Measurements from ENCODE around the gene CAMK2B. TPM values are rescaled to one million over a fixed set of nuclear protein-coding genes. Genes with fewer than 3 reads are reported as not detected.

The CAMK2B gene
- total RNA-seq (2012; rRNA removed) = 0.25 and 0.44 TPM in 2 replicates

GRCh38 chr7:44325201-44325671 lies at the start of gene CAMK2B:
CAMK2B (minus strand) TSS chr7:44325594; CDS start chr7:44325421, 173 bp downstream.
- Histone ChIP-seq H3K27me3 (ENCODE audit: control insufficient read depth, insufficient read depth, low read length) (peaks cover 64% of the 10 kb centered on the region), H3K4me1 (ENCODE audit: control insufficient read depth, insufficient read depth, low read length) (no peaks in the 10 kb centered on the region)

GRCh38 chr7:44374007-44374763 lies 48.8 kb upstream of the CAMK2B start:
- no peak overlapping the region for H3K4me3 ChIP-seq (ENCODE audit: low read length)
- no peak overlapping the region for H3K9ac ChIP-seq (ENCODE audit: low read depth, low read length)
- no peaks in the 10 kb centered on the region for H3K9me3 ChIP-seq (replicated peaks; ENCODE audit: low read length)
- H3K4me1 ChIP-seq (ENCODE audit: control insufficient read depth, insufficient read depth, low read length) = peaks cover 38% of the 10 kb centered on the region
- no peaks in the 10 kb centered on the region for H3K36me3 ChIP-seq (ENCODE audit: insufficient read depth, low read length)
- H3K27me3 ChIP-seq (ENCODE audit: control insufficient read depth, insufficient read depth, low read length) = no peaks in the 10 kb centered on the region
- H3K4me2 ChIP-seq (ENCODE audit: low read length) = no peak overlapping the region

More at GRCh38 chr7:44325201-44325671, at the start of gene CAMK2B:
- peak within 1 kb of the TSS; percentile 56 for H3K4me3 ChIP-seq (ENCODE audit: low read length)
- H3K36me3 ChIP-seq (ENCODE audit: insufficient read depth, low read length) = no peaks in the 10 kb centered on the region
- no peak within 1 kb of the TSS for H3K9ac ChIP-seq (ENCODE audit: low read depth, low read length)
- peak within 1 kb of the TSS; percentile 75 for H3K4me2 ChIP-seq (ENCODE audit: low read length)
- H3K9me3 ChIP-seq (replicated peaks; ENCODE audit: low read length) = no peaks in the 10 kb centered on the region

GRCh38 chr7:44373418-44373740 lies 48.0 kb upstream of the CAMK2B start:
- Histone ChIP-seq H3K27me3 (ENCODE audit: control insufficient read depth, insufficient read depth, low read length) (no peaks in the 10 kb centered on the region), H3K9ac (ENCODE audit: low read depth, low read length) (no peak overlapping the region), H3K4me1 (ENCODE audit: control insufficient read depth, insufficient read depth, low read length) (peaks cover 37% of the 10 kb centered on the region), H3K4me2 (ENCODE audit: low read length) (peak overlapping the region; percentile 12), H3K9me3 (replicated peaks; ENCODE audit: low read length) (no peaks in the 10 kb centered on the region), H3K36me3 (ENCODE audit: insufficient read depth, low read length) (no peaks in the 10 kb centered on the region), H3K4me3 (ENCODE audit: low read length) (no peak overlapping the region)

- peaks cover 37% of the 10 kb centered on the region for H3K4me1 ChIP-seq (ENCODE audit: control insufficient read depth, insufficient read depth, low read length)
- no peaks in the 10 kb centered on the region for H3K36me3 ChIP-seq (ENCODE audit: insufficient read depth, low read length)
- H3K9ac ChIP-seq (ENCODE audit: low read depth, low read length) = peak overlapping the region; percentile 45
- no peak overlapping the region for H3K4me3 ChIP-seq (ENCODE audit: low read length)
- no peaks in the 10 kb centered on the region for H3K27me3 ChIP-seq (ENCODE audit: control insufficient read depth, insufficient read depth, low read length)
- H3K9me3 ChIP-seq (replicated peaks; ENCODE audit: low read length) = no peaks in the 10 kb centered on the region
- peak overlapping the region; percentile 63 for H3K4me2 ChIP-seq (ENCODE audit: low read length)
These were observed 47.4 kb upstream of the CAMK2B start for GRCh38 chr7:44372560-44373417.

GRCh38 chr7:44368885-44369284 lies 43.5 kb upstream of the CAMK2B start:
- Histone ChIP-seq H3K27me3 (ENCODE audit: control insufficient read depth, insufficient read depth, low read length) (no peaks in the 10 kb centered on the region), H3K9ac (ENCODE audit: low read depth, low read length) (no peak overlapping the region), H3K9me3 (replicated peaks; ENCODE audit: low read length) (no peaks in the 10 kb centered on the region), H3K36me3 (ENCODE audit: insufficient read depth, low read length) (no peaks in the 10 kb centered on the region), H3K4me3 (ENCODE audit: low read length) (peak overlapping the region; percentile 1), H3K4me1 (ENCODE audit: control insufficient read depth, insufficient read depth, low read length) (peaks cover 35% of the 10 kb centered on the region), H3K4me2 (ENCODE audit: low read length) (peak overlapping the region; percentile 4)

- Histone ChIP-seq H3K9ac (ENCODE audit: low read depth, low read length) (no peak overlapping the region), H3K27me3 (ENCODE audit: control insufficient read depth, insufficient read depth, low read length) (no peaks in the 10 kb centered on the region), H3K4me2 (ENCODE audit: low read length) (peak overlapping the region; percentile 4), H3K36me3 (ENCODE audit: insufficient read depth, low read length) (no peaks in the 10 kb centered on the region), H3K4me3 (ENCODE audit: low read length) (peak overlapping the region; percentile 1), H3K4me1 (ENCODE audit: control insufficient read depth, insufficient read depth, low read length) (peaks cover 30% of the 10 kb centered on the region), H3K9me3 (replicated peaks; ENCODE audit: low read length) (no peaks in the 10 kb centered on the region)
These were observed 43.1 kb upstream of the CAMK2B start for GRCh38 chr7:44368455-44368854.

- Histone ChIP-seq H3K9me3 (replicated peaks; ENCODE audit: low read length) (no peaks in the 10 kb centered on the region), H3K4me3 (ENCODE audit: low read length) (no peak overlapping the region), H3K4me1 (ENCODE audit: control insufficient read depth, insufficient read depth, low read length) (peaks cover 21% of the 10 kb centered on the region), H3K9ac (ENCODE audit: low read depth, low read length) (no peak overlapping the region), H3K36me3 (ENCODE audit: insufficient read depth, low read length) (no peaks in the 10 kb centered on the region), H3K4me2 (ENCODE audit: low read length) (no peak overlapping the region), H3K27me3 (ENCODE audit: control insufficient read depth, insufficient read depth, low read length) (no peaks in the 10 kb centered on the region)
These were observed 42.2 kb upstream of the CAMK2B start for GRCh38 chr7:44367475-44368043.

GRCh38 chr7:44366986-44367385 lies 41.6 kb upstream of the CAMK2B start:
- H3K9ac ChIP-seq (ENCODE audit: low read depth, low read length) = no peak overlapping the region
- no peaks in the 10 kb centered on the region for H3K36me3 ChIP-seq (ENCODE audit: insufficient read depth, low read length)
- H3K9me3 ChIP-seq (replicated peaks; ENCODE audit: low read length) = no peaks in the 10 kb centered on the region

GRCh38 chr7:44353668-44354067 lies 28.3 kb upstream of the CAMK2B start:
- H3K4me2 ChIP-seq (ENCODE audit: low read length) = no peak overlapping the region
- H3K4me3 ChIP-seq (ENCODE audit: low read length) = no peak overlapping the region
- no peaks in the 10 kb centered on the region for H3K36me3 ChIP-seq (ENCODE audit: insufficient read depth, low read length)
- H3K9ac ChIP-seq (ENCODE audit: low read depth, low read length) = no peak overlapping the region
- H3K27me3 ChIP-seq (ENCODE audit: control insufficient read depth, insufficient read depth, low read length) = peaks cover 7% of the 10 kb centered on the region
- H3K4me1 ChIP-seq (ENCODE audit: control insufficient read depth, insufficient read depth, low read length) = no peaks in the 10 kb centered on the region
- H3K9me3 ChIP-seq (replicated peaks; ENCODE audit: low read length) = peaks cover 6% of the 10 kb centered on the region

More at GRCh38 chr7:44366986-44367385, 41.6 kb upstream of the CAMK2B start:
- H3K4me3 ChIP-seq (ENCODE audit: low read length) = no peak overlapping the region
- H3K4me1 ChIP-seq (ENCODE audit: control insufficient read depth, insufficient read depth, low read length) = peaks cover 16% of the 10 kb centered on the region
- no peaks in the 10 kb centered on the region for H3K27me3 ChIP-seq (ENCODE audit: control insufficient read depth, insufficient read depth, low read length)
- no peak overlapping the region for H3K4me2 ChIP-seq (ENCODE audit: low read length)

- no peak overlapping the region for H3K9ac ChIP-seq (ENCODE audit: low read depth, low read length)
- H3K4me1 ChIP-seq (ENCODE audit: control insufficient read depth, insufficient read depth, low read length) = no peaks in the 10 kb centered on the region
- peaks cover 2% of the 10 kb centered on the region for H3K9me3 ChIP-seq (replicated peaks; ENCODE audit: low read length)
- H3K27me3 ChIP-seq (ENCODE audit: control insufficient read depth, insufficient read depth, low read length) = peaks cover 7% of the 10 kb centered on the region
- no peak overlapping the region for H3K4me2 ChIP-seq (ENCODE audit: low read length)
- no peaks in the 10 kb centered on the region for H3K36me3 ChIP-seq (ENCODE audit: insufficient read depth, low read length)
- no peak overlapping the region for H3K4me3 ChIP-seq (ENCODE audit: low read length)
These were observed 23.7 kb upstream of the CAMK2B start for GRCh38 chr7:44348851-44349781.

All from skeletal muscle satellite cell (primary cell).